Smooth muscle cell (in vitro differentiated cells): ENCODE measurements around the gene MRPL32. TPM values are rescaled to one million over a fixed set of nuclear protein-coding genes. Genes with fewer than 3 reads are reported as not detected.

Source experiments
- DNase-seq: peaks from one replicate; lab custom pipeline; 2025; ENCODE audit not compliant: unreplicated experiment; lab: John Stamatoyannopoulos, UW
- H2AFZ ChIP-seq: fragments of 200-600 bp; sonication (generic); 2 replicates; pipeline ENCODE4 v1.6.0; 2016; ENCODE audit warnings: antibody characterized with exemption, low read depth, mild to moderate bottlenecking
- H3F3A ChIP-seq: fragments of 200-600 bp; sonication (generic); 2 replicates; pipeline ENCODE4 v1.6.0; 2017; ENCODE audit warnings: antibody characterized with exemption, low read depth
- H3K27ac ChIP-seq: fragments of 200-600 bp; sonication (generic); 2 replicates; pipeline ENCODE4 v1.5.1; 2016; ENCODE audit warnings: low read depth, mild to moderate bottlenecking
- H3K27me3 ChIP-seq: fragments of 200-600 bp; sonication (generic); 2 replicates; pipeline ENCODE4 v1.6.1; 2016; ENCODE audit warnings: low read depth, mild to moderate bottlenecking
- H3K36me3 ChIP-seq: fragments of 200-600 bp; sonication (generic); 2 replicates; pipeline ENCODE4 v1.5.1; 2016; ENCODE audit warnings: low read depth
- H3K4me1 ChIP-seq: fragments of 200-600 bp; sonication (generic); 2 replicates; pipeline ENCODE4 v1.5.1; 2016; ENCODE audit warnings: low read depth
- H3K4me2 ChIP-seq: fragments of 200-600 bp; sonication (generic); 2 replicates; pipeline ENCODE4 v1.6.0; 2016; ENCODE audit warnings: mild to moderate bottlenecking
- H3K4me3 ChIP-seq: fragments of 200-600 bp; sonication (generic); 2 replicates; pipeline ENCODE4 v1.5.1; 2016; ENCODE audit warnings: mild to moderate bottlenecking
- H3K79me2 ChIP-seq: fragments of 200-600 bp; sonication (generic); 2 replicates; pipeline ENCODE4 v1.6.0; 2016; ENCODE audit warnings: low read depth, mild to moderate bottlenecking
- H3K9ac ChIP-seq: fragments of 200-600 bp; sonication (generic); 2 replicates; pipeline ENCODE4 v1.6.0; 2016; ENCODE audit warnings: low read depth
- H3K9me3 ChIP-seq: fragments of 200-600 bp; sonication (generic); replicated peaks from 2 replicates; pipeline ENCODE4 v1.5.1; 2016; ENCODE audit warnings: low read depth
- H4K20me1 ChIP-seq: fragments of 200-600 bp; sonication (generic); 2 replicates; pipeline ENCODE4 v1.6.0; 2016; ENCODE audit warnings: low read depth
- WGBS: methylation state at CpG from one replicate; pipeline ENCODE4 v1.1.7; 2016; ENCODE audit warnings: low lambda C conversion rate; 5-methylcytosine and 5-hydroxymethylcytosine counted together
- polyA plus RNA-seq: library from polyadenylated mRNA; unstranded; fragments of >200 nt; fragmentation: Nextera tagmentation; extraction: Ambion mirVana; gene quantifications from 2 replicates; pipeline ENCODE4 v1.2.1, GENCODE V29; 2016
- total RNA-seq: library from RNA; depleted of rRNA; stranded (reverse); fragments of >200 nt; gene quantifications from 2 replicates; pipeline ENCODE4 v1.2.3, GENCODE V29; 2014
- TF ChIP-seq, protein P1 (sequence below): fragments of 200-600 bp; sonication (generic); IDR thresholded peaks from 2 replicates; pipeline ENCODE4 v1.5.1; 2017; ENCODE audit warnings: borderline replicate concordance, mild to moderate bottlenecking, antibody characterized with exemption; ENCODE audit not compliant: insufficient read depth, poor library complexity, severe bottlenecking

Gene MRPL32
- total and polyA plus RNA-seq, 2 experiments from 2014 or later, result 59.7 to 82.1 TPM

DNA sequence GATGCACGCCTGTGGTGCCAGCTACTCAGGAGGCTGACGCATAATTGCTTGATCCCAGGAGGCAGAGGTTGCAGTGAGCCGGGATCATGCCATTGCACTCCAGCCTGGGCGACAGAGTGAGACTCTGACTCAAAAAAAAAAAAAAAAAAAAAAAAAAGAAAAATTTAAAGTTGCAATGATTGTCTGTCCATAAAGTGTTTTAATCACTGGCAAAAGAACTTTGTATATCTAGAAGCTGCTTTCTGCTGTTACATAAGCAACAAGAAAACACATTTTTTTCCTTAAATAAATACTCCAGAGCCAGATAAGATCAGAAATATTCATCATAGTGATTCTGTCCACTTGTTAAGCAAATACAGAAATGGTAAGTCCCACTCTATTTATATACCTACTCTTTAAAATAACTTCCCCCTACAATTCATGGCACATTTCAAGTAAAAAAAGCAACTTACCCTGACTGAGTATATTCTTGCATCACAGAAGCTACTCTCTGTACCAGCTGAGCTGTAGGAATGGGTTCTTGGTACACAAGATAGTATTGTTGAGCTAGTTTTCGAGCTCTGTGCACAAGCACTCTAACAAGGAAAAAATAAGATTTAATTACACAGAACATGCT lies 7.8 kb upstream of the MRPL32 start:
- Histone ChIP-seq H3F3A (no peaks in the 10 kb centered on the region), H4K20me1 (peaks cover 27% of the 10 kb centered on the region), H2AFZ (no peak overlapping the region), H3K79me2 (peaks cover 37% of the 10 kb centered on the region), H3K27ac (no peak overlapping the region), H3K4me2 (no peak overlapping the region), H3K36me3 (peaks cover 49% of the 10 kb centered on the region), H3K27me3 (no peaks in the 10 kb centered on the region), H3K9ac (no peak overlapping the region), H3K4me1 (peaks cover 4% of the 10 kb centered on the region), H3K4me3 (no peak overlapping the region), H3K9me3 (no peaks in the 10 kb centered on the region)
- no peak for DNase-seq
- WGBS, result 94% methylated on average over 5 of the region's 5 CpGs
- TF ChIP-seq, protein P1, sequence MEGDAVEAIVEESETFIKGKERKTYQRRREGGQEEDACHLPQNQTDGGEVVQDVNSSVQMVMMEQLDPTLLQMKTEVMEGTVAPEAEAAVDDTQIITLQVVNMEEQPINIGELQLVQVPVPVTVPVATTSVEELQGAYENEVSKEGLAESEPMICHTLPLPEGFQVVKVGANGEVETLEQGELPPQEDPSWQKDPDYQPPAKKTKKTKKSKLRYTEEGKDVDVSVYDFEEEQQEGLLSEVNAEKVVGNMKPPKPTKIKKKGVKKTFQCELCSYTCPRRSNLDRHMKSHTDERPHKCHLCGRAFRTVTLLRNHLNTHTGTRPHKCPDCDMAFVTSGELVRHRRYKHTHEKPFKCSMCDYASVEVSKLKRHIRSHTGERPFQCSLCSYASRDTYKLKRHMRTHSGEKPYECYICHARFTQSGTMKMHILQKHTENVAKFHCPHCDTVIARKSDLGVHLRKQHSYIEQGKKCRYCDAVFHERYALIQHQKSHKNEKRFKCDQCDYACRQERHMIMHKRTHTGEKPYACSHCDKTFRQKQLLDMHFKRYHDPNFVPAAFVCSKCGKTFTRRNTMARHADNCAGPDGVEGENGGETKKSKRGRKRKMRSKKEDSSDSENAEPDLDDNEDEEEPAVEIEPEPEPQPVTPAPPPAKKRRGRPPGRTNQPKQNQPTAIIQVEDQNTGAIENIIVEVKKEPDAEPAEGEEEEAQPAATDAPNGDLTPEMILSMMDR, result no peak

DNA sequence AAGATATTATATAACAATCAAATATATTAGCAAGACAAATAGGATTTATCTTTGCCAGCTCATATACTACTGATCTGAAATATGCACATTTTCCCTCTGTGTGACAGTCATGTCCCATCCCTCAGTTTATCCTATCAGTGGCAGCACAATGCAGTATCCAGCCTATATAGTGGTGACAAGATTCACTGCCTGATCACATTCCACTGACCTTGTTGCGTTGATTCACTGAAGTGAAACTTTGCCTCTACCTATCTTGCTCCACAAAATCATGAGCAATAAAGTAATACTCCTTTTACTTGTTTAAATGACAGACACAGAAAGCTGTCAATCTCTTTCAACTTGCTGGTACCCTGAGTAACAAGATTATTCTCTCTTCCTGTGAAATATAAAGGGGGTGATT lies 6.5 kb upstream of the MRPL32 start:
- Histone ChIP-seq H3K9ac (no peak overlapping the region), H3K27ac (peak overlapping the region; percentile 14), H2AFZ (no peak overlapping the region), H3F3A (no peaks in the 10 kb centered on the region), H4K20me1 (peaks cover 40% of the 10 kb centered on the region), H3K79me2 (peaks cover 50% of the 10 kb centered on the region), H3K4me1 (peaks cover 10% of the 10 kb centered on the region), H3K4me2 (no peak overlapping the region), H3K27me3 (no peaks in the 10 kb centered on the region), H3K4me3 (no peak overlapping the region), H3K9me3 (no peaks in the 10 kb centered on the region), H3K36me3 (peaks cover 40% of the 10 kb centered on the region)
- 85% methylated on average over 1 of the region's 1 CpG for WGBS
- no peak for DNase-seq
- TF ChIP-seq, protein P1, result no peak

DNA sequence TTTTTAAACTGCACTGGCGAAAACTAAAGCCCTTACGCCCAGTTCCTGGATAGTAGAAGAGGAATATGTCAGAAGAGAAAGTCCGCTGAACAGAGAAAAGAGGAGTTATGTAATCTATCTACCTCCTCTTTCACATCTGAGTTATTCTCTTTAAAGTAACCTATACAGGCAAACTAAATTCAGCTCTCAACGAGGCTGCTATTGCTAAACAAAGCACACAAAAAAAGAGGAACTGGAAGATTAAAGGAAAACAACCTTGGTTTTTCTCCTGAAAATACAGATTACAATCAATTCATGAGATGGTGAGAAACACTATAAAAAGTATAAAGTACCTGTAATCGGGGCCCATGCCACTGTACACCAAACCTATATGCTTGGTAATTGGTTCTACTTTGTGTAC lies 6.0 kb upstream of the MRPL32 start:
- Histone ChIP-seq H3K9me3 (no peaks in the 10 kb centered on the region), H3K27ac (peak overlapping the region; percentile 14), H3K4me1 (peaks cover 16% of the 10 kb centered on the region), H3K9ac (no peak overlapping the region), H4K20me1 (peaks cover 46% of the 10 kb centered on the region), H3K27me3 (no peaks in the 10 kb centered on the region), H3F3A (no peaks in the 10 kb centered on the region), H3K4me2 (no peak overlapping the region), H3K4me3 (no peak overlapping the region), H3K79me2 (peaks cover 56% of the 10 kb centered on the region), H2AFZ (no peak overlapping the region), H3K36me3 (peaks cover 39% of the 10 kb centered on the region)
- no peak for DNase-seq
- TF ChIP-seq, protein P1, result no peak
- WGBS, result 92% methylated on average over 5 of the region's 5 CpGs

DNA sequence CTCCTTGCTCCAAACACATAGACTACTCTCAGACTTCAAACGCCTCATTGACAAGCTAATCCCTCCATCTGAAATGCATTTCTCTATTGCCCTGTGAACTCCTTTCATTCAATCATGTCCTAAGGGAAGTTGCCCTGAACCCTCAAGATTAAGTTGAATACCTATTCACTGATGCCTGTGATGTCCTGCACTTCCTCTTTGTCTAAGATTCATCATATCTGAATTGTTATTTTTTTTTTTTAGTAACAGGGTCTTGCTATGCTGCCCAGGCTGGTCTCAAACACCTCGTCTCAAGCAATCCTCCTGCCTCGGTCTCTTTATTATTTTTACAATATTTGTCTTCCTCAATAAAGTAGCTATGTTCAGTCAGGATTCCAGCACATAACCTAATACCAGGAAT lies 3.4 kb upstream of the MRPL32 start:
- H3K4me1 ChIP-seq, result peaks cover 21% of the 10 kb centered on the region
- 62% methylated on average over 3 of the region's 3 CpGs for WGBS
- H3K4me2 ChIP-seq, result no peak overlapping the region
- no peak overlapping the region for H2AFZ ChIP-seq
- DNase-seq, result no peak
- H3K27ac ChIP-seq, result no peak overlapping the region
- H3K36me3 ChIP-seq, result peaks cover 16% of the 10 kb centered on the region
- TF ChIP-seq, protein P1, result no peak
- no peaks in the 10 kb centered on the region for H3K9me3 ChIP-seq
- H3K27me3 ChIP-seq, result no peaks in the 10 kb centered on the region
- no peak overlapping the region for H3K4me3 ChIP-seq
- peaks cover 70% of the 10 kb centered on the region for H3K79me2 ChIP-seq
- H3F3A ChIP-seq, result no peaks in the 10 kb centered on the region
- H3K9ac ChIP-seq, result no peak overlapping the region
- peaks cover 48% of the 10 kb centered on the region for H4K20me1 ChIP-seq
